Measurements from ENCODE around the gene FBXW7. TPM values are rescaled to one million over a fixed set of nuclear protein-coding genes. Genes with fewer than 3 reads are reported as not detected.

FBXW7 gene
- total RNA-seq, 1 donor from 2014 or later = 21.0 TPM

GRCh38 chr4:152510349-152511147 is 25.3 kb downstream of the FBXW7 start:
- no peaks in the 10 kb centered on the region for H3K9me3 Mint-ChIP-seq (ENCODE audit: unreplicated experiment)

GRCh38 chr4:152509595-152510225 is 26.2 kb downstream of the FBXW7 start:
- H3K27ac Mint-ChIP-seq (ENCODE audit: unreplicated experiment) = no peak overlapping the region
- peaks cover 5% of the 10 kb centered on the region for H3K4me1 Mint-ChIP-seq (ENCODE audit: unreplicated experiment)
- H3K9me3 Mint-ChIP-seq (ENCODE audit: unreplicated experiment) = no peaks in the 10 kb centered on the region
- TF ChIP-seq CTCF (IDR thresholded peaks at IDR 0.05) = no peak
- H3K4me3 Mint-ChIP-seq (ENCODE audit: unreplicated experiment) = no peak overlapping the region
- DNase-seq (ENCODE audit: extremely low spot score, unreplicated experiment) = no peak
- H3K27me3 Mint-ChIP-seq (ENCODE audit: unreplicated experiment) = no peaks in the 10 kb centered on the region
- H3K36me3 Mint-ChIP-seq (ENCODE audit: unreplicated experiment) = peaks cover 1% of the 10 kb centered on the region

More at GRCh38 chr4:152510349-152511147, 25.3 kb downstream of the FBXW7 start:
- no peak for TF ChIP-seq CTCF (IDR thresholded peaks at IDR 0.05)
- Mint-ChIP-seq H3K36me3 (ENCODE audit: unreplicated experiment) (peaks cover 1% of the 10 kb centered on the region), H3K27ac (ENCODE audit: unreplicated experiment) (no peak overlapping the region), H3K4me1 (ENCODE audit: unreplicated experiment) (peaks cover 12% of the 10 kb centered on the region), H3K4me3 (ENCODE audit: unreplicated experiment) (no peak overlapping the region), H3K27me3 (ENCODE audit: unreplicated experiment) (no peaks in the 10 kb centered on the region)
- no peak for DNase-seq (ENCODE audit: extremely low spot score, unreplicated experiment)

GRCh38 chr4:152508818-152509217 is 27.1 kb downstream of the FBXW7 start:
- no peaks in the 10 kb centered on the region for H3K27me3 Mint-ChIP-seq (ENCODE audit: unreplicated experiment)
- H3K27ac Mint-ChIP-seq (ENCODE audit: unreplicated experiment) = no peak overlapping the region
- H3K4me1 Mint-ChIP-seq (ENCODE audit: unreplicated experiment) = peaks cover 4% of the 10 kb centered on the region
- H3K36me3 Mint-ChIP-seq (ENCODE audit: unreplicated experiment) = peaks cover 1% of the 10 kb centered on the region
- H3K9me3 Mint-ChIP-seq (ENCODE audit: unreplicated experiment) = no peaks in the 10 kb centered on the region
- no peak for DNase-seq (ENCODE audit: extremely low spot score, unreplicated experiment)
- no peak for TF ChIP-seq CTCF (IDR thresholded peaks at IDR 0.05)
- no peak overlapping the region for H3K4me3 Mint-ChIP-seq (ENCODE audit: unreplicated experiment)

GRCh38 chr4:152508386-152508785 is 27.5 kb downstream of the FBXW7 start:
- no peak overlapping the region for H3K27ac Mint-ChIP-seq (ENCODE audit: unreplicated experiment)
- no peak overlapping the region for H3K4me3 Mint-ChIP-seq (ENCODE audit: unreplicated experiment)
- TF ChIP-seq CTCF (IDR thresholded peaks at IDR 0.05) = no peak
- peaks cover 8% of the 10 kb centered on the region for H3K4me1 Mint-ChIP-seq (ENCODE audit: unreplicated experiment)
- no peaks in the 10 kb centered on the region for H3K27me3 Mint-ChIP-seq (ENCODE audit: unreplicated experiment)
- H3K9me3 Mint-ChIP-seq (ENCODE audit: unreplicated experiment) = no peaks in the 10 kb centered on the region
- H3K36me3 Mint-ChIP-seq (ENCODE audit: unreplicated experiment) = peaks cover 1% of the 10 kb centered on the region
- DNase-seq (ENCODE audit: extremely low spot score, unreplicated experiment) = no peak

GRCh38 chr4:152503653-152504290 is 32.1 kb downstream of the FBXW7 start:
- H3K9me3 Mint-ChIP-seq (ENCODE audit: unreplicated experiment) = no peaks in the 10 kb centered on the region
- H3K27ac Mint-ChIP-seq (ENCODE audit: unreplicated experiment) = peak overlapping the region; percentile 29
- H3K27me3 Mint-ChIP-seq (ENCODE audit: unreplicated experiment) = no peaks in the 10 kb centered on the region

More at GRCh38 chr4:152503653-152504290, 32.1 kb downstream of the FBXW7 start:
- no peak for TF ChIP-seq CTCF (IDR thresholded peaks at IDR 0.05)
- H3K4me3 Mint-ChIP-seq (ENCODE audit: unreplicated experiment) = no peak overlapping the region
- H3K36me3 Mint-ChIP-seq (ENCODE audit: unreplicated experiment) = no peaks in the 10 kb centered on the region
- DNase-seq (ENCODE audit: extremely low spot score, unreplicated experiment) = no peak
- H3K4me1 Mint-ChIP-seq (ENCODE audit: unreplicated experiment) = peaks cover 12% of the 10 kb centered on the region

All from osteocyte (in vitro differentiated cells).